HepG2 (cell line): ENCODE data around the gene GATD1. TPM values are rescaled to one million over a fixed set of nuclear protein-coding genes. Genes with fewer than 3 reads are reported as not detected.

Experiments used
- AGO1 ChIP-seq: fragments of 200-400 bp; formaldehyde crosslinking; IDR thresholded peaks from 2 replicates; pipeline ENCODE4 v1.6.1; 2017; ENCODE audit warnings: mild to moderate bottlenecking, low read depth, low read length, moderate library complexity; ENCODE audit not compliant: poor library complexity, severe bottlenecking
- ETV5 ChIP-seq: IDR thresholded peaks from 2 replicates; pipeline ENCODE4 v1.6.1; 2018; ENCODE audit warnings: missing biosample characterization, missing genetic modification reagents, inconsistent platforms, borderline replicate concordance
- GFI1 ChIP-seq: sonication (generic); formaldehyde crosslinking; IDR thresholded peaks from 2 replicates; pipeline ENCODE4 v1.5.0; 2020; ENCODE audit warnings: missing genetic modification reagents, mild to moderate bottlenecking, borderline replicate concordance
- HCFC1 ChIP-seq: fragments of 150-350 bp; IDR thresholded peaks from 2 replicates; pipeline ENCODE4 v1.6.1; 2014; ENCODE audit warnings: low read depth, low read length
- HOXA5 ChIP-seq: sonication (generic); formaldehyde crosslinking; IDR thresholded peaks from 2 replicates; pipeline ENCODE4 v1.4.0; 2020; ENCODE audit warnings: missing genetic modification reagents
- KMT2B ChIP-seq: IDR thresholded peaks from 2 replicates; pipeline ENCODE4 v1.6.1; 2016; ENCODE audit warnings: missing genetic modification reagents, missing compliant biosample characterization
- MAFG ChIP-seq: sonication (generic); formaldehyde crosslinking; IDR thresholded peaks from 2 replicates; pipeline ENCODE4 v1.5.1; 2020; ENCODE audit warnings: mild to moderate bottlenecking, missing genetic modification reagents
- MATR3 ChIP-seq: sonication (generic); formaldehyde crosslinking; IDR thresholded peaks from 2 replicates; pipeline ENCODE4 v1.4.0; 2020; ENCODE audit warnings: missing genetic modification reagents
- MED8 ChIP-seq: sonication (generic); formaldehyde crosslinking; IDR thresholded peaks from 2 replicates; pipeline ENCODE4 v1.8.1; 2023; ENCODE audit warnings: mild to moderate bottlenecking, missing genetic modification reagents; ENCODE audit not compliant: insufficient replicate concordance
- MIER2 ChIP-seq: IDR thresholded peaks from 2 replicates; pipeline ENCODE4 v1.6.1; 2016; ENCODE audit warnings: missing biosample characterization, missing genetic modification reagents
- MXD4 ChIP-seq: IDR thresholded peaks from 2 replicates; pipeline ENCODE4 v1.6.1; 2016; ENCODE audit warnings: mild to moderate bottlenecking, missing biosample characterization, missing genetic modification reagents
- NFYC ChIP-seq: IDR thresholded peaks from 2 replicates; pipeline ENCODE4 v1.6.1; 2016; ENCODE audit warnings: missing genetic modification reagents, missing compliant biosample characterization
- RBAK ChIP-seq: sonication (generic); formaldehyde crosslinking; IDR thresholded peaks from 2 replicates; pipeline ENCODE4 v1.5.1; 2020; ENCODE audit warnings: mild to moderate bottlenecking, missing genetic modification reagents
- SRF ChIP-seq: IDR thresholded peaks from 2 replicates; pipeline ENCODE4 v1.6.1; 2011; ENCODE audit warnings: mild to moderate bottlenecking, low read depth, low read length, moderate library complexity
- ZKSCAN5 ChIP-seq: sonication (generic); formaldehyde crosslinking; IDR thresholded peaks from 2 replicates; pipeline ENCODE4 v1.5.1; 2020; ENCODE audit warnings: mild to moderate bottlenecking, missing genetic modification reagents
- ZNF180 ChIP-seq: sonication (generic); formaldehyde crosslinking; IDR thresholded peaks from 2 replicates; pipeline ENCODE4 v1.4.0; 2020; ENCODE audit warnings: low read depth, missing genetic modification reagents, borderline replicate concordance
- ZNF468 ChIP-seq: sonication (generic); formaldehyde crosslinking; IDR thresholded peaks from 2 replicates; pipeline ENCODE4 v1.8.0; 2022; ENCODE audit warnings: mild to moderate bottlenecking, moderate library complexity, missing genetic modification reagents
- ZNF777 ChIP-seq: sonication (generic); formaldehyde crosslinking; IDR thresholded peaks from 2 replicates; pipeline ENCODE4 v1.4.0; 2020; ENCODE audit warnings: missing genetic modification reagents
- polyA plus RNA-seq, 8 experiments: library from polyadenylated mRNA; depleted of rRNA in 3 of 8; stranded (reverse) in 7 of 8; unstranded in 1 of 8; fragments of >200 nt; fragmentation: Illumina TruSeq in 4 of 8; extraction: Trizol in 4 of 8; gene quantifications; 2 replicates each; pipeline versions ENCODE4 v1.2.1 to v1.2.3, GENCODE V29; 2011 to 2016; ENCODE audit warnings: low read depth in 4 of 8, missing spikeins in 1 of 8, mixed read lengths in 1 of 8; ENCODE audit not compliant: insufficient read depth in 1 of 8
- total RNA-seq, 5 experiments: library from RNA; depleted of rRNA; stranded (reverse); fragments of >200 nt; fragmentation: Illumina TruSeq; extraction: Trizol; gene quantifications; 2 replicates each; pipeline ENCODE4 v1.2.3, GENCODE V29; 2016; ENCODE audit warnings: low read depth in 1 of 5
- TF ChIP-seq, protein P1 (sequence below): sonication (generic); formaldehyde crosslinking; IDR thresholded peaks from 2 replicates; pipeline ENCODE4 v1.4.0; 2020; ENCODE audit warnings: low read depth, missing genetic modification reagents
- TF ChIP-seq, protein P2 (sequence below): sonication (generic); formaldehyde crosslinking; IDR thresholded peaks from 2 replicates; pipeline ENCODE4 v1.4.0; 2020; ENCODE audit warnings: missing genetic modification reagents
- TF ChIP-seq, protein P3 (sequence below): sonication (generic); formaldehyde crosslinking; IDR thresholded peaks from 2 replicates; pipeline ENCODE4 v1.4.0; 2020; ENCODE audit warnings: mild to moderate bottlenecking, missing genetic modification reagents

The GATD1 gene
- total and polyA plus RNA-seq, 2 of the 13 experiments (the other 11 are each of a cell fraction or from before 2014, with no cell fraction given), result 31.3 to 60.5 TPM

DNA sequence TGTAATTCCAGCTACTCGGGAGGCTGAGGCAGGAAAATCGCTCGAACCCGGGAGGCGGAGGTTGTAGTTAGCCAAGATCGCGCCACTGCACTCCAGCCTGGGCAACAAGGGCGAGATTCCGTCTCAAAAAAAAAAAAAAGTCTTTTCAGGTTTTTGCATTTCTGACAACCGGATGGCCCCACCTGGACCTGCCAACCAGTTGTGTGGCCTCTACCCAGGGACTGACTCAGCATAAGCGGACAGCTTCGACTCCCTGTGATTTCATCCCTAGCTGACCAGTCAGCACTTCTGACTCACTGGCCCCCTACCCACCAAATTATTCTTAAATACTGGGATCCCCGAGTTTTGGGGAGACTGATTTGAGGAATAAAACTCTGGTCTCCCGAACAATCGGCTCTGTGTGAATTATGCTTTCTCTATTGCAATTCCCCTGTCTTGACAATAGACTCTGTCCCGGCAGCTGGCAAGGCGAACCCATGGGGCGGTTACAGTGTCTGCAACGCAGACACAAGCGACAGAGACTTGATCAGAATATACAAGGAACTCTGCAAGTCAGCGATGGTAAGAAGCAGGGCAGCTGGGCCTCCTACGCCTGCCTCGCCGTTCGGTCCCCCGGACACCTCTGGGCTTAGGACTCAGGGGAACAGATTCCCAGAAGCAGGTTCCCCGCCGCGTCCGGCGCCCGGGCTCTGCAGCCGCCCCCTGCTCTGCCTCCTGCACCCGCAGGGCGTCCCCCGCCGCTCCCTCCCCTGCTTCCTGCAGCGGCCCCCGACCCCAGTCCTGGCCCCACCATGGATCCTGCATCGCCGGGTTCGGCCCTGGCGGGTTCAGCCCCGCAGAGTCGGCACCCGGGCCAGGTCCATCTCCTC, 30.8 kb downstream of the GATD1 start (continued):
- TF ChIP-seq AGO1 (no peak), ZNF468 (CRISPR knock-in tag) (no peak), MED8 (CRISPR knock-in tag) (no peak), HOXA5 (CRISPR knock-in tag) (no peak), MIER2 (CRISPR knock-in tag) (no peak), MAFG (CRISPR knock-in tag) (peak; percentile 73), HCFC1 (no peak), SRF (no peak), ZNF777 (no peak), MXD4 (CRISPR knock-in tag) (no peak), MATR3 (CRISPR knock-in tag) (no peak), KMT2B (CRISPR knock-in tag) (no peak), NFYC (no peak), ZKSCAN5 (CRISPR knock-in tag) (no peak), RBAK (CRISPR knock-in tag) (no peak), ZNF180 (CRISPR knock-in tag) (no peak), ETV5 (no peak), GFI1 (no peak)
- TF ChIP-seq, protein P1, sequence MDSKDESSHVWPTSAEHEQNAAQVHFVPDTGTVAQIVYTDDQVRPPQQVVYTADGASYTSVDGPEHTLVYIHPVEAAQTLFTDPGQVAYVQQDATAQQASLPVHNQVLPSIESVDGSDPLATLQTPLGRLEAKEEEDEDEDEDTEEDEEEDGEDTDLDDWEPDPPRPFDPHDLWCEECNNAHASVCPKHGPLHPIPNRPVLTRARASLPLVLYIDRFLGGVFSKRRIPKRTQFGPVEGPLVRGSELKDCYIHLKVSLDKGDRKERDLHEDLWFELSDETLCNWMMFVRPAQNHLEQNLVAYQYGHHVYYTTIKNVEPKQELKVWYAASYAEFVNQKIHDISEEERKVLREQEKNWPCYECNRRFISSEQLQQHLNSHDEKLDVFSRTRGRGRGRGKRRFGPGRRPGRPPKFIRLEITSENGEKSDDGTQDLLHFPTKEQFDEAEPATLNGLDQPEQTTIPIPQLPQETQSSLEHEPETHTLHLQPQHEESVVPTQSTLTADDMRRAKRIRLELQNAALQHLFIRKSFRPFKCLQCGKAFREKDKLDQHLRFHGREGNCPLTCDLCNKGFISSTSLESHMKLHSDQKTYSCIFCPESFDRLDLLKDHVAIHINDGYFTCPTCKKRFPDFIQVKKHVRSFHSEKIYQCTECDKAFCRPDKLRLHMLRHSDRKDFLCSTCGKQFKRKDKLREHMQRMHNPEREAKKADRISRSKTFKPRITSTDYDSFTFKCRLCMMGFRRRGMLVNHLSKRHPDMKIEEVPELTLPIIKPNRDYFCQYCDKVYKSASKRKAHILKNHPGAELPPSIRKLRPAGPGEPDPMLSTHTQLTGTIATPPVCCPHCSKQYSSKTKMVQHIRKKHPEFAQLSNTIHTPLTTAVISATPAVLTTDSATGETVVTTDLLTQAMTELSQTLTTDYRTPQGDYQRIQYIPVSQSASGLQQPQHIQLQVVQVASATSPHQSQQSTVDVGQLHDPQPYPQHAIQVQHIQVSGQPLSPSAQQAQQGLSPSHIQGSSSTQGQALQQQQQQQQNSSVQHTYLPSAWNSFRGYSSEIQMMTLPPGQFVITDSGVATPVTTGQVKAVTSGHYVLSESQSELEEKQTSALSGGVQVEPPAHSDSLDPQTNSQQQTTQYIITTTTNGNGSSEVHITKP (CRISPR knock-in tag), result 0 out of 2 replicates have a peak, but pooled peaks have one; percentile 12
- TF ChIP-seq, protein P2, sequence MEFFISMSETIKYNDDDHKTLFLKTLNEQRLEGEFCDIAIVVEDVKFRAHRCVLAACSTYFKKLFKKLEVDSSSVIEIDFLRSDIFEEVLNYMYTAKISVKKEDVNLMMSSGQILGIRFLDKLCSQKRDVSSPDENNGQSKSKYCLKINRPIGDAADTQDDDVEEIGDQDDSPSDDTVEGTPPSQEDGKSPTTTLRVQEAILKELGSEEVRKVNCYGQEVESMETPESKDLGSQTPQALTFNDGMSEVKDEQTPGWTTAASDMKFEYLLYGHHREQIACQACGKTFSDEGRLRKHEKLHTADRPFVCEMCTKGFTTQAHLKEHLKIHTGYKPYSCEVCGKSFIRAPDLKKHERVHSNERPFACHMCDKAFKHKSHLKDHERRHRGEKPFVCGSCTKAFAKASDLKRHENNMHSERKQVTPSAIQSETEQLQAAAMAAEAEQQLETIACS (CRISPR knock-in tag), result no peak
- TF ChIP-seq, protein P3, sequence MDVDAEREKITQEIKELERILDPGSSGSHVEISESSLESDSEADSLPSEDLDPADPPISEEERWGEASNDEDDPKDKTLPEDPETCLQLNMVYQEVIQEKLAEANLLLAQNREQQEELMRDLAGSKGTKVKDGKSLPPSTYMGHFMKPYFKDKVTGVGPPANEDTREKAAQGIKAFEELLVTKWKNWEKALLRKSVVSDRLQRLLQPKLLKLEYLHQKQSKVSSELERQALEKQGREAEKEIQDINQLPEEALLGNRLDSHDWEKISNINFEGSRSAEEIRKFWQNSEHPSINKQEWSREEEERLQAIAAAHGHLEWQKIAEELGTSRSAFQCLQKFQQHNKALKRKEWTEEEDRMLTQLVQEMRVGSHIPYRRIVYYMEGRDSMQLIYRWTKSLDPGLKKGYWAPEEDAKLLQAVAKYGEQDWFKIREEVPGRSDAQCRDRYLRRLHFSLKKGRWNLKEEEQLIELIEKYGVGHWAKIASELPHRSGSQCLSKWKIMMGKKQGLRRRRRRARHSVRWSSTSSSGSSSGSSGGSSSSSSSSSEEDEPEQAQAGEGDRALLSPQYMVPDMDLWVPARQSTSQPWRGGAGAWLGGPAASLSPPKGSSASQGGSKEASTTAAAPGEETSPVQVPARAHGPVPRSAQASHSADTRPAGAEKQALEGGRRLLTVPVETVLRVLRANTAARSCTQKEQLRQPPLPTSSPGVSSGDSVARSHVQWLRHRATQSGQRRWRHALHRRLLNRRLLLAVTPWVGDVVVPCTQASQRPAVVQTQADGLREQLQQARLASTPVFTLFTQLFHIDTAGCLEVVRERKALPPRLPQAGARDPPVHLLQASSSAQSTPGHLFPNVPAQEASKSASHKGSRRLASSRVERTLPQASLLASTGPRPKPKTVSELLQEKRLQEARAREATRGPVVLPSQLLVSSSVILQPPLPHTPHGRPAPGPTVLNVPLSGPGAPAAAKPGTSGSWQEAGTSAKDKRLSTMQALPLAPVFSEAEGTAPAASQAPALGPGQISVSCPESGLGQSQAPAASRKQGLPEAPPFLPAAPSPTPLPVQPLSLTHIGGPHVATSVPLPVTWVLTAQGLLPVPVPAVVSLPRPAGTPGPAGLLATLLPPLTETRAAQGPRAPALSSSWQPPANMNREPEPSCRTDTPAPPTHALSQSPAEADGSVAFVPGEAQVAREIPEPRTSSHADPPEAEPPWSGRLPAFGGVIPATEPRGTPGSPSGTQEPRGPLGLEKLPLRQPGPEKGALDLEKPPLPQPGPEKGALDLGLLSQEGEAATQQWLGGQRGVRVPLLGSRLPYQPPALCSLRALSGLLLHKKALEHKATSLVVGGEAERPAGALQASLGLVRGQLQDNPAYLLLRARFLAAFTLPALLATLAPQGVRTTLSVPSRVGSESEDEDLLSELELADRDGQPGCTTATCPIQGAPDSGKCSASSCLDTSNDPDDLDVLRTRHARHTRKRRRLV (CRISPR knock-in tag), result no peak
